BE2C (cell line): ENCODE measurements around the gene RILP.

Experiments used
- DNase-seq: peaks from one replicate; pipeline ENCODE4 v3.0.0-alpha.2; 2020
- H3K27me3 ChIP-seq: fragments of 250-450 bp; sonication (Bioruptor Pico); 2 replicates; pipeline ENCODE4 v1.5.1; 2020; ENCODE audit warnings: mild to moderate bottlenecking
- H3K36me3 ChIP-seq: fragments of 250-450 bp; sonication (Bioruptor Pico); 2 replicates; pipeline ENCODE4 v1.5.1; 2020; ENCODE audit warnings: mild to moderate bottlenecking
- H3K4me1 ChIP-seq: fragments of 250-450 bp; sonication (Bioruptor Pico); 2 replicates; pipeline ENCODE4 v1.5.1; 2020
- H3K4me3 ChIP-seq: 2 replicates; pipeline ENCODE4 v1.5.1; 2011; ENCODE audit warnings: low read depth, low read length
- H3K9me3 ChIP-seq: fragments of 250-450 bp; sonication (Bioruptor Pico); 2 replicates; pipeline ENCODE4 v1.5.1; 2020
- CTCF ChIP-seq: IDR thresholded peaks from 2 replicates; pipeline ENCODE4 v1.5.1; 2012; ENCODE audit warnings: mild to moderate bottlenecking, low read depth, low read length

Gene RILP

GRCh38 chr17:1648963-1649843 lies 463 bp downstream of the RILP start:
- DNase-seq, result peak; percentile 92
- peaks cover 35% of the 10 kb centered on the region for H3K36me3 ChIP-seq
- peak overlapping the region; percentile 46 for H3K4me3 ChIP-seq
- peak; percentile 65 for TF ChIP-seq CTCF
- no peaks in the 10 kb centered on the region for H3K27me3 ChIP-seq
- H3K9me3 ChIP-seq, result no peaks in the 10 kb centered on the region
- no peaks in the 10 kb centered on the region for H3K4me1 ChIP-seq

DNA sequence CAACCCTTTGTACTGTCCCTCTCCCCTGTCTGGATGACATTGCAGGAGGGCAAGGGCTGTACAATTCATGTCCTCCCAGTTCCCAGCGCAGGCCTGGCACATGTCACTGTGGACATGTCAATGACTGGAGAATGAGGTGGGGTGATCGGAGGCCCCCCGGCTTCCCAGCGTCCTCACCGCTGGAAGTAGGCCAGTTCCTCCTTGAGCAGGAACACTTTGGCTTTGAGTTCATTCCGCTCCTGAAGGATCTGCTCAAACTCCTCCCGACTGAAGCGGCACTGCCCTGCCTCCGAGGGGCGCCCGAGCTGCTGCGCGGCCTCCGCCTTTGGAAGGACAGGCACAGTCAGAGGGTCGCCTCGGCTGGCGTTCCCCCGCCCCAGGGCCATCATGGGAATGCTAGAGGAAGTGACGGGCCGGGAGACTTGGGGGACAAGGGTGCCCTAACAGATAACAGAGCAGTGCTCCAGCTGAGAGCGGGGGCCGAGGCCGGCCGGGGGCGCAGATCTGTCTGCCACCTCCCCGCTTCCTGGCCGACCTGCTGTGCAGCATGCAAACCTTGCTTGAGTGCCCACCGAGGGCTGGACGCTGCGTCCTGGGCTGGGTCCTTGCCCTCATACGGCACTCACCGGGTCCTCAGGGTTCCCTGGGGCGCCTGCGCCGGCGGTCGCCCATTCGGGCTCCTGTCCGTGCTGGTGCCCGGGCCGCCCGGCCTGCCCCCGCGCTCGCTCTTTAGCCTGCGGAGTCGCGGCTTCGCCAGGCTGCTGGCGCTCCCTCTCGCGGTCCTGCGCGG lies 1.3 kb downstream of the RILP start:
- no peak for TF ChIP-seq CTCF
- H3K9me3 ChIP-seq, result no peaks in the 10 kb centered on the region
- peak overlapping the region; percentile 34 for H3K4me3 ChIP-seq
- peak; percentile 26 for DNase-seq
- no peaks in the 10 kb centered on the region for H3K4me1 ChIP-seq
- H3K36me3 ChIP-seq, result peaks cover 27% of the 10 kb centered on the region
- no peaks in the 10 kb centered on the region for H3K27me3 ChIP-seq

- no peak for TF ChIP-seq CTCF
- H3K36me3 ChIP-seq, result peaks cover 21% of the 10 kb centered on the region
- no peak for DNase-seq
- H3K4me3 ChIP-seq, result no peak overlapping the region
- no peaks in the 10 kb centered on the region for H3K27me3 ChIP-seq
- H3K9me3 ChIP-seq, result no peaks in the 10 kb centered on the region
- H3K4me1 ChIP-seq, result no peaks in the 10 kb centered on the region
These were observed 1.9 kb downstream of the RILP start for GRCh38 chr17:1647802-1648171.

GRCh38 chr17:1646199-1646875 lies 3.3 kb downstream of the RILP start:
- no peak for DNase-seq
- no peak for TF ChIP-seq CTCF
- Histone ChIP-seq H3K9me3 (no peaks in the 10 kb centered on the region), H3K4me3 (no peak overlapping the region), H3K27me3 (no peaks in the 10 kb centered on the region), H3K4me1 (no peaks in the 10 kb centered on the region), H3K36me3 (peaks cover 10% of the 10 kb centered on the region)

- no peaks in the 10 kb centered on the region for H3K27me3 ChIP-seq
- no peaks in the 10 kb centered on the region for H3K4me1 ChIP-seq
- no peak for DNase-seq
- no peaks in the 10 kb centered on the region for H3K9me3 ChIP-seq
- TF ChIP-seq CTCF, result no peak
- 0 out of 2 replicates have a peak, but pooled peaks cover 3% of the 10 kb centered on the region for H3K36me3 ChIP-seq
- no peak within 1 kb of the TSS for H3K4me3 ChIP-seq
These were observed 4.2 kb downstream of the RILP start, which contains the start of gene SCARF1 for GRCh38 chr17:1645207-1646171. SCARF1 (minus strand) TSS chr17:1645732; CDS start chr17:1645697, 35 bp downstream.
